ENCODE results near the gene ANAPC7. TPM values are rescaled to one million over a fixed set of nuclear protein-coding genes. Genes with fewer than 3 reads are reported as not detected.

Gene ANAPC7
- total and polyA plus RNA-seq, 2 of the 13 experiments (the other 11 are each of a cell fraction or from before 2014, with no cell fraction given) = 40.0 to 69.1 TPM

GRCh38 chr12:110449799-110450497, 46.4 kb upstream of the ANAPC7 start, which contains the start of gene ARPC3 (continued):
- TF ChIP-seq ZNF318 (CRISPR knock-in tag; IDR thresholded peaks at IDR 0.05) (no peak), PHB2 (IDR thresholded peaks at IDR 0.05; ENCODE audit: partially characterized antibody) (no peak), ZNF317 (CRISPR knock-in tag; IDR thresholded peaks at IDR 0.05) (peak; percentile 64; the same call in 1 of the 2 replicates), ARNT (IDR thresholded peaks at IDR 0.05) (no peak), CBX2 (IDR thresholded peaks at IDR 0.05; ENCODE audit: low read depth, low read length) (no peak), CBX2 (CRISPR knock-in tag; IDR thresholded peaks at IDR 0.05; ENCODE audit: low read depth) (no peak), TRIM24 (CRISPR knock-in tag; IDR thresholded peaks at IDR 0.05) (no peak), SALL1 (CRISPR knock-in tag; IDR thresholded peaks at IDR 0.05) (peak; percentile 79), FOXC1 (CRISPR knock-in tag; IDR thresholded peaks at IDR 0.05; ENCODE audit: borderline replicate concordance) (no peak), ZNF792 (CRISPR knock-in tag; IDR thresholded peaks at IDR 0.05) (peak; percentile 88), ZNF790 (CRISPR knock-in tag; IDR thresholded peaks at IDR 0.05; ENCODE audit: borderline replicate concordance) (0 out of 2 replicates have a peak, but pooled peaks have one; percentile 60), IRF1 (CRISPR knock-in tag; IDR thresholded peaks at IDR 0.05; ENCODE audit: low read depth) (no peak), STAT5B (CRISPR knock-in tag; IDR thresholded peaks at IDR 0.05) (no peak), WIZ (CRISPR knock-in tag; IDR thresholded peaks at IDR 0.05) (no peak), CREM (IDR thresholded peaks at IDR 0.05) (peak; percentile 68), CREM (CRISPR knock-in tag; IDR thresholded peaks at IDR 0.05) (no peak), ZNF747 (CRISPR knock-in tag; IDR thresholded peaks at IDR 0.05; ENCODE audit: borderline replicate concordance) (peak; percentile 76; the same call in 1 of the 2 replicates), HNRNPLL (IDR thresholded peaks at IDR 0.05; ENCODE audit: low read depth, low read length, poor library complexity, severe bottlenecking) (peak; percentile 66), ZNF780A (CRISPR knock-in tag; IDR thresholded peaks at IDR 0.05) (no peak), DZIP1 (CRISPR knock-in tag; IDR thresholded peaks at IDR 0.05) (no peak)

Measured in HepG2 (cell line).